Astrocyte (in vitro differentiated cells and primary cell): ENCODE results near the gene SH3BP4. TPM values are rescaled to one million over a fixed set of nuclear protein-coding genes. Genes with fewer than 3 reads are reported as not detected.
A peak's percentile ranks its signal among the peaks of the same experiment; 100 is the strongest.

ENCODE experiments used
- DNase-seq: peaks from one replicate; pipeline ENCODE4 v3.0.0-alpha.2; 2010; ENCODE audit warnings: low read depth
- FAIRE-seq: peaks from 2 replicates; lab custom pipeline; 2011; peaks lifted over from hg19 to GRCh38; lab: Jason Lieb, UNC
- H2AFZ ChIP-seq: 2 replicates; pipeline ENCODE4 v1.6.0; 2012; ENCODE audit warnings: low read depth, low read length, inconsistent platforms
- H3K27ac ChIP-seq: 2 replicates; pipeline ENCODE4 v1.5.1; 2011; ENCODE audit warnings: low read depth, low read length, inconsistent platforms
- H3K27me3 ChIP-seq: 2 replicates; pipeline ENCODE4 v1.6.0; 2011; ENCODE audit warnings: low read length, inconsistent platforms; ENCODE audit not compliant: insufficient read depth
- H3K36me3 ChIP-seq: 2 replicates; pipeline ENCODE4 v1.5.1; 2011; ENCODE audit warnings: low read length, inconsistent platforms; ENCODE audit not compliant: insufficient read depth
- H3K4me1 ChIP-seq: 2 replicates; pipeline ENCODE4 v1.5.1; 2011; ENCODE audit warnings: low read length, inconsistent platforms; ENCODE audit not compliant: insufficient read depth
- H3K4me2 ChIP-seq: 2 replicates; pipeline ENCODE4 v1.6.0; 2012; ENCODE audit warnings: low read length, inconsistent platforms
- H3K4me3 ChIP-seq: 2 replicates; pipeline ENCODE4 v1.5.1; 2011; ENCODE audit warnings: low read depth, mild to moderate bottlenecking, low read length, inconsistent platforms; ENCODE audit not compliant: insufficient read depth
- H3K79me2 ChIP-seq: 2 replicates; pipeline ENCODE4 v1.6.0; 2012; ENCODE audit warnings: mild to moderate bottlenecking, low read length, inconsistent platforms; ENCODE audit not compliant: insufficient read depth
- H3K9ac ChIP-seq: 2 replicates; pipeline ENCODE4 v1.6.0; 2012; ENCODE audit warnings: mild to moderate bottlenecking, low read length, inconsistent platforms
- H3K9me3 ChIP-seq: 2 replicates; pipeline ENCODE4 v1.5.1; 2012; ENCODE audit warnings: low read depth, mild to moderate bottlenecking, low read length, inconsistent platforms; ENCODE audit not compliant: insufficient read depth
- H4K20me1 ChIP-seq: 2 replicates; pipeline ENCODE4 v1.6.0; 2012; ENCODE audit warnings: low read length, inconsistent platforms; ENCODE audit not compliant: insufficient read depth
- H3K27ac Mint-ChIP-seq: one replicate; pipeline ENCODE4 v1.8.0; 2021; ENCODE audit warnings: mild to moderate bottlenecking, mixed read lengths; ENCODE audit not compliant: unreplicated experiment
- H3K27me3 Mint-ChIP-seq: one replicate; pipeline ENCODE4 v1.8.0; 2021; ENCODE audit warnings: low read depth, mixed read lengths; ENCODE audit not compliant: unreplicated experiment
- H3K36me3 Mint-ChIP-seq: one replicate; pipeline ENCODE4 v1.8.0; 2021; ENCODE audit warnings: low read depth, mixed read lengths; ENCODE audit not compliant: unreplicated experiment
- H3K4me1 Mint-ChIP-seq: one replicate; pipeline ENCODE4 v1.8.0; 2021; ENCODE audit warnings: low read depth, mixed read lengths; ENCODE audit not compliant: unreplicated experiment
- H3K4me3 Mint-ChIP-seq: one replicate; pipeline ENCODE4 v1.8.0; 2021; ENCODE audit warnings: mild to moderate bottlenecking, moderate library complexity, mixed read lengths; ENCODE audit not compliant: unreplicated experiment
- H3K9me3 Mint-ChIP-seq: one replicate; pipeline ENCODE4 v1.8.0; 2021; ENCODE audit warnings: mild to moderate bottlenecking, mixed read lengths; ENCODE audit not compliant: unreplicated experiment
- EZH2 ChIP-seq: IDR thresholded peaks from 2 replicates; pipeline ENCODE4 v1.6.1; 2012; ENCODE audit warnings: mild to moderate bottlenecking, low read length, inconsistent platforms; ENCODE audit not compliant: insufficient read depth
- total RNA-seq: library from RNA; stranded (reverse); gene quantifications from 2 replicates; pipeline ENCODE4 v1.2.1, GENCODE V29; 2021
- TF ChIP-seq, protein P1 (sequence below): IDR thresholded peaks from 2 replicates; pipeline ENCODE4 v1.5.1; 2011; ENCODE audit warnings: low read depth, mild to moderate bottlenecking, inconsistent platforms, low read length, moderate library complexity; ENCODE audit not compliant: insufficient read depth

SH3BP4 gene
- total RNA-seq, 1 donor from 2014 or later: 127 TPM

- Histone ChIP-seq H4K20me1 (peaks cover 93% of the 10 kb centered on the region), H3K4me3 (no peak overlapping the region), H3K36me3 (no peaks in the 10 kb centered on the region), H2AFZ (no peak overlapping the region), H3K27me3 (no peaks in the 10 kb centered on the region), H3K79me2 (peaks cover 99% of the 10 kb centered on the region), H3K4me2 (peak overlapping the region; percentile 71), H3K9me3 (no peaks in the 10 kb centered on the region), H3K9ac (peak overlapping the region; percentile 56), H3K27ac (peak overlapping the region; percentile 76), H3K4me1 (peaks cover 54% of the 10 kb centered on the region)
- no peak for FAIRE-seq
- no peak for TF ChIP-seq EZH2
- TF ChIP-seq, protein P1, sequence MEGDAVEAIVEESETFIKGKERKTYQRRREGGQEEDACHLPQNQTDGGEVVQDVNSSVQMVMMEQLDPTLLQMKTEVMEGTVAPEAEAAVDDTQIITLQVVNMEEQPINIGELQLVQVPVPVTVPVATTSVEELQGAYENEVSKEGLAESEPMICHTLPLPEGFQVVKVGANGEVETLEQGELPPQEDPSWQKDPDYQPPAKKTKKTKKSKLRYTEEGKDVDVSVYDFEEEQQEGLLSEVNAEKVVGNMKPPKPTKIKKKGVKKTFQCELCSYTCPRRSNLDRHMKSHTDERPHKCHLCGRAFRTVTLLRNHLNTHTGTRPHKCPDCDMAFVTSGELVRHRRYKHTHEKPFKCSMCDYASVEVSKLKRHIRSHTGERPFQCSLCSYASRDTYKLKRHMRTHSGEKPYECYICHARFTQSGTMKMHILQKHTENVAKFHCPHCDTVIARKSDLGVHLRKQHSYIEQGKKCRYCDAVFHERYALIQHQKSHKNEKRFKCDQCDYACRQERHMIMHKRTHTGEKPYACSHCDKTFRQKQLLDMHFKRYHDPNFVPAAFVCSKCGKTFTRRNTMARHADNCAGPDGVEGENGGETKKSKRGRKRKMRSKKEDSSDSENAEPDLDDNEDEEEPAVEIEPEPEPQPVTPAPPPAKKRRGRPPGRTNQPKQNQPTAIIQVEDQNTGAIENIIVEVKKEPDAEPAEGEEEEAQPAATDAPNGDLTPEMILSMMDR: no peak
- H3K36me3 Mint-ChIP-seq: peaks cover 14% of the 10 kb centered on the region
- H3K27me3 Mint-ChIP-seq: no peaks in the 10 kb centered on the region
- H3K4me1 Mint-ChIP-seq: peaks cover 70% of the 10 kb centered on the region
- H3K4me3 Mint-ChIP-seq: peak overlapping the region; percentile 11
- no peaks in the 10 kb centered on the region for H3K9me3 Mint-ChIP-seq
- DNase-seq: peak; percentile 80
- peak overlapping the region; percentile 97 for H3K27ac Mint-ChIP-seq
Measured at GRCh38 chr2:235027558-235028214, 75.9 kb downstream of the SH3BP4 start.

- peaks cover 97% of the 10 kb centered on the region for H4K20me1 ChIP-seq
- H3K4me2 ChIP-seq: peak overlapping the region; percentile 71
- no peak for FAIRE-seq
- DNase-seq: no peak
- H3K4me1 Mint-ChIP-seq: peaks cover 67% of the 10 kb centered on the region
- H3K4me1 ChIP-seq: peaks cover 47% of the 10 kb centered on the region
- no peaks in the 10 kb centered on the region for H3K9me3 Mint-ChIP-seq
- no peaks in the 10 kb centered on the region for H3K27me3 ChIP-seq
- peak overlapping the region; percentile 90 for H3K27ac Mint-ChIP-seq
- no peak overlapping the region for H2AFZ ChIP-seq
- peaks cover 99% of the 10 kb centered on the region for H3K79me2 ChIP-seq
- peaks cover 17% of the 10 kb centered on the region for H3K36me3 Mint-ChIP-seq
- H3K27me3 Mint-ChIP-seq: no peaks in the 10 kb centered on the region
- no peak overlapping the region for H3K9ac ChIP-seq
- H3K4me3 Mint-ChIP-seq: no peak overlapping the region
- H3K36me3 ChIP-seq: no peaks in the 10 kb centered on the region
- H3K27ac ChIP-seq: no peak overlapping the region
- no peaks in the 10 kb centered on the region for H3K9me3 ChIP-seq
- no peak overlapping the region for H3K4me3 ChIP-seq
- TF ChIP-seq, protein P1: no peak
- no peak for TF ChIP-seq EZH2
Measured at GRCh38 chr2:235028646-235029045, 76.8 kb downstream of the SH3BP4 start.

DNA sequence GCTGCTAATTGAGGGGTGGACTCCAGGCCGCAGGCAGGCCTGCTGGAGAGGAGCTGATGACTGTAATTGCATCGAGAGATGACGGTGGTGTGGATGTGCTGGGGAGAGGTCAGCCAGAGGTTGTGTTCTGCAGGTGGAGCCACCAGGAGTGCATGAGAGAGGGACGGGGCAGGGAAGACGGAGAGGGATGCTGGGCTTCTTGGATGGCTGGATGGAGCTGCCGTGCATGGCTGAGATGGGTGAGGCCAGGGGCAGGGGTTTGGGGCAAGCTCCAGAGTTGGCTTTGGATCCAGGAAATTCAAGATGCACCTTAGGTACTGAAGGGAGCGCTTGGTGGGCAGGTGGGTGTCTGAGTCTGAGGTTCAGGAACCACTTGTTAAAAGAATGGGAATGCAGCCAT lies 77.2 kb downstream of the SH3BP4 start:
- Histone ChIP-seq H4K20me1 (peaks cover 98% of the 10 kb centered on the region), H3K79me2 (peaks cover 99% of the 10 kb centered on the region), H3K36me3 (no peaks in the 10 kb centered on the region), H3K4me2 (no peak overlapping the region), H2AFZ (no peak overlapping the region), H3K9ac (no peak overlapping the region), H3K9me3 (no peaks in the 10 kb centered on the region), H3K4me3 (no peak overlapping the region), H3K27ac (no peak overlapping the region), H3K27me3 (no peaks in the 10 kb centered on the region), H3K4me1 (peaks cover 43% of the 10 kb centered on the region)
- H3K4me1 Mint-ChIP-seq: peaks cover 67% of the 10 kb centered on the region
- FAIRE-seq: no peak
- DNase-seq: no peak
- no peaks in the 10 kb centered on the region for H3K9me3 Mint-ChIP-seq
- H3K27ac Mint-ChIP-seq: peak overlapping the region; percentile 90
- H3K36me3 Mint-ChIP-seq: peaks cover 17% of the 10 kb centered on the region
- TF ChIP-seq, protein P1: no peak
- TF ChIP-seq EZH2: no peak
- H3K27me3 Mint-ChIP-seq: no peaks in the 10 kb centered on the region
- H3K4me3 Mint-ChIP-seq: no peak overlapping the region
